Hematopoietic multipotent progenitor cell treated with erythropoietin and hydrocortisone succinate and interleukin-3 and kit ligand, for 17 days (in vitro differentiated cells): ENCODE measurements around the gene PUM2.

Experiments used
- DNase-seq: peaks from one replicate; pipeline ENCODE4 v3.0.0-alpha.2; 2015; ENCODE audit warnings: low spot score

PUM2 gene

GRCh38 chr2:20215183-20216040 lies 135.2 kb downstream of the PUM2 start:
- DNase-seq = no peak

- no peak for DNase-seq
Measured at GRCh38 chr2:20214566-20215182, 136.0 kb downstream of the PUM2 start.

DNA sequence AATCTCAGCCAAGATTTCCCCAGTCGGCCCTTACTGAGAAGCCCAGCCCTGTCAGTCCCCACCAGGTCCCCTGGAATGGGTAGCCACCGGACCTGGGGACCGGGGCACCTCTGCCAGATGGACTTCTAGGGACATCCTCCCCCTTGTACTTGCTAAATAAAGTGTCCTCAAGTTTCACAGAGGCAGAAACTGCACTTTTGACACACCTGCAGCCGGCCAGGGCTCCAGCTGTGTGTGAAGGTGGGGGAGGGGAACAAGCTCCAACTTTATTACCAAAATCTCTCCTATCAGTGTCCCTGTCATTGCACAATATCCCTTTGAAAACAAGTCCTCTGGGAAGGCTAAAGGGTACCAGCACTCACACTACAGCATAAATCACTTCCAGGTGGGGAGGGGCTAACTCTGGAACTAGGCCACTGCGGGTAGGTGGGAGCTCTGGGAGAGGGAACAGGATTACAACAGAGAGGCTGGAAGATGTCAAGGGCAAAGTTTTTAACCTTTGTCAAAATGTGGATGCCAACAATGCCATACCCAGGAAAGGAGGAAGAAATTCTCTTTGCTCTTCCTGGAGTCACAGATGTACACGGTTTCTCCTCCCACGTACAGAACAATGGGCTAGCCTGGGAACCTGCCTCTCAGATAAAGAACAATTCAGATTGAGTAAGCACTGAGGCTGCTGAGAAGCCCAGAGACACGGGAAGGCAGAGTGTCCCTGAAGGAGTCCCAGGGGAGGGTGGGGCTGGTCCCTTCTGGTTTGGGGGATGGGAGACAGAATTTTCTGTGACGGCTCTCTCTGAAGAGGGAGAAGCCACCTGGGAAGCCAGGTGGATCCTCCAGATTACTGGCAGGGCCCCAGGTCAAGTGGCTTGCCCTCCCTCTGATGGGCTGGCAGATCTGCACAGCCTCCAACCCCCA lies 136.7 kb downstream of the PUM2 start:
- DNase-seq = no peak

DNA sequence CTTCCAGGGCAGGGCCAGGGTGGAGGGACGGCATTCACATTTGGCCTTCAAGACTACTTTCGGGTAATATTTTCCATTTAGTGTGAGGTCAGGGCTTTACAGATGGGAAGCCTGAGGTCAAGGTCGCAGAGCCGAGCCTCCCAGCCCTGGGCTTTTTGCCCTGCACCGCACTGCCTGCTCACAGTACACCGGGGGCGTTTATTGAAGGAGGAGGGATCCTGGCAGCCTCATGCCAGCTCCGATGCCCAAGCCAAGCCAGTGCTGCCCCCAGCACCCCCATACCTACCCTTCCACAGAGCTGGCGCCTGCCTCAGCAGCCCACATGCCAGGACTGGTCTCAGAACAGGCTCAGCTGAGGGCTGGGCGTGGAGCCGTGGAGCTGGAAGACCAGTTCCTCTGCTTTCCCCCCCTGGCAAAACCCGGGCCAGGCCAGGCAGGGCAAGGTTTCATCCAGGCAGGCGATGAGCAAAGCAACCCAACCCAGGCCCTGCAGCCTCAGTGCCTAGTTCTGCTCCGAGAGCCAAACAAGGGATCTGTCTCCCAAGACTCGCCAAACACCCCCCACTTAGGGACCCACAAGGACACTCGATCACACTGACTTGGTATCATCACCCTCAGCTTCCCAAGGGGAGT lies 137.7 kb downstream of the PUM2 start:
- no peak for DNase-seq

- no peak for DNase-seq
Measured at GRCh38 chr2:20212459-20212870, 138.2 kb downstream of the PUM2 start.

- no peak for DNase-seq
Measured at GRCh38 chr2:20211860-20212458, 138.7 kb downstream of the PUM2 start.

GRCh38 chr2:20211420-20211819 lies 139.2 kb downstream of the PUM2 start:
- DNase-seq = no peak

DNA sequence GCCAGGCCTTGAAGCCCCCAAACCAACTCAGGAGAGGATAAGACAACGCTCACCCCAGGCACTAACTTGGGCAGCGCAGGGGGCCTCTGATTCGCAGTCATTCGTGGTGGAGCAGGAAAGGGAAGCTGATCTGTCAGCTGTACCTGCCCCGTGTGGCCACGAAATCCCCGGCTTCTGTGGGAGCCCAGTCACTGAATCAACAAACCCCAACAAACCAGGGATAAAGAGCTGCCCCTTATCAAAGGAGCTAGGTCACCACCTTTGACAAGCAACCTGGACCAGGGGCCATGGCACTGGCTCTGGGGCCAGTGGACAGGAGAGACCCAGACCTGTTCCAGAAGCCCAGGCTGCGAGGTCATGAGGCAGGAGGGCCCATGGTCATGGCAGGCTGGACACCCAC lies 140.2 kb downstream of the PUM2 start:
- no peak for DNase-seq

GRCh38 chr2:20209373-20210109 lies 141.1 kb downstream of the PUM2 start:
- no peak for DNase-seq

GRCh38 chr2:20208476-20208859 lies 142.2 kb downstream of the PUM2 start:
- no peak for DNase-seq

DNA sequence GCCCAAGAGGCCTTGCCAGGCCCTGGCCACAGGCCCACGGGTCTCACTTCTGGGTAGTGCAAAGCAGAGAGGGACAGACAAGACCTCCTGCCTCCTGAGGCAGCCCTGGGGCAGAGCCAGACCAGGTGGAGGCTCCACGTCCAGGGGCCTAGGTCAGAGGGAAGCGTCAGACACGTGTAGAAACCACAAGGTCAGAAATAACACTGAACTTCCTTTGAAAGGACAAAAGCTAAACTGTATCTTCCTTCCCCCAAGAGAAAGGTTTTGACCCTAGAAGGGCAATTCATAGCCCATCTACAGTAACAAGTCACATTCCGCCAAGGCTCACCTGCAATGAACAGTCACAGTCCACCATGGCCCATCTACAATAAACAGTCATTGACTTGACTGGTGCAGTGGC lies 143.6 kb downstream of the PUM2 start:
- no peak for DNase-seq

- DNase-seq = no peak
Measured at GRCh38 chr2:20205915-20206524, 144.6 kb downstream of the PUM2 start.

GRCh38 chr2:20205069-20205468 lies 145.6 kb downstream of the PUM2 start:
- DNase-seq = no peak

DNA sequence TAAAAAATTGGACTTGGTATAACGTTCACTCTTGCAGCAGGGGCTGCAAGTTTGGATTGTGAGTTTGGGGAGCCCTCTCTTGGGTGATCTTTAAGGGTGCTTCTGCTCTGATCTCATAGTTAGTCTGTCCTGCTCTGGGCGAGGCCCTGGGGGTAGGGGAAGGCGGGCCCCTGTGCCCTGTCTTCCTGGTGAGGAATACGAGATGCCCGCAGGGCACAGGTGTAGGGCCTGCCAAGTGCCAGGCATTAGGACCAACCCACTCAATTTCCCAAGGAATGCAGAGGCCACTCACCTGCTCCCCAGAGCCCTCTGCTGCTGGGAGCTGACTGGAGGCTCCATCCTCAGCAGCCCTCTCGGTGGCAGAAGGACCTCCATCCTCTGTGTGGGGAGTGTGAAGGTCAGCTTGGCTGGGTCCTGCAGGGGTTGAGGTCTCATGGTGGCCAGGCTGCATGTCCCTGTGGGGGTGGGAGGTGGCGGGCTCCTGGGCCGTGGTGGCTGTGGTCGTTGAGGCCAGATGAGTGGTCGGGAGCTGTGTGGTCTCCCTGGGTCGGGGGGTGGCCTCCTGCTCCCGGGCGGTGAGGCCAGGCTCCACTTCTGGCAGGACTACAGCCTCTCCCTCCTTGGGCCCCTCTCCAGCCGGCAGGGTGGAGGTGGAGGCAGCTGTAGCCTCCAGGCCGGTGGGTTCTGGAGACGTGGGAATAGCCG lies 147.0 kb downstream of the PUM2 start:
- no peak for DNase-seq

DNA sequence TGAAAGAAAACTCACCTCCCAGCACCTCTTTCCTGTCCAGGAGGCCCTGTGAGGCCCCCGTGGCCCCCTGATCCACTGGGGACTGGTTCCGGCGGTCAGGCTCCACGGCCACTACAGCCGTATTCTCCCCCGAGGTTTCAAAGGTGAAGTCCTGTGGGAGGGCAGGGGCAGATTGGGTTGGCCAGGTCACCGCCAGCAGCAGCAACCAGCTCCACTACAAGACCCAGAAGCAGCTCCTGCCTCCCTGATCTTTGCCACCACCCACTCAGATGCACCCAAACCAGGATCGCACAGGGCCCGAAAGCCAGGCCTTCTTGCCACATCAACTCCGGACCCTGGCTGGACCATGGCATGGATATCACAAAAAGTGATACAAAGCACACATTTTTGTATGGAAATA lies 147.6 kb downstream of the PUM2 start:
- no peak for DNase-seq

- no peak for DNase-seq
Measured at GRCh38 chr2:20201671-20202070, 149.0 kb downstream of the PUM2 start.

GRCh38 chr2:20200697-20201555 lies 149.7 kb downstream of the PUM2 start:
- DNase-seq = no peak

- no peak for DNase-seq
Measured at GRCh38 chr2:20199633-20200270, 150.9 kb downstream of the PUM2 start.
